ENCODE measurements around the gene ABLIM3.

GRCh38 chr5:149145138-149145537, 3.8 kb downstream of the ABLIM3 start:
- no peak for TF ChIP-seq CTCF (IDR thresholded peaks at IDR 0.05)
- TF ChIP-seq POLR2A (IDR thresholded peaks at IDR 0.05) = no peak
- no peak for TF ChIP-seq POLR2AphosphoS5 (IDR thresholded peaks at IDR 0.05)

Data from gastroesophageal sphincter (tissue), 3 donors.